Activated CD8-positive, alpha-beta memory T cell treated with anti-CD3 and anti-CD28 coated beads for 4 hours (primary cell): ENCODE data around the gene PTTG1IP.

ENCODE experiments used
- DNase-seq, 2 donors: peaks; one replicate each; pipeline ENCODE4 v3.0.0-alpha.2; 2020; ENCODE audit warnings: low read depth in 2 of 2

The PTTG1IP gene

DNA sequence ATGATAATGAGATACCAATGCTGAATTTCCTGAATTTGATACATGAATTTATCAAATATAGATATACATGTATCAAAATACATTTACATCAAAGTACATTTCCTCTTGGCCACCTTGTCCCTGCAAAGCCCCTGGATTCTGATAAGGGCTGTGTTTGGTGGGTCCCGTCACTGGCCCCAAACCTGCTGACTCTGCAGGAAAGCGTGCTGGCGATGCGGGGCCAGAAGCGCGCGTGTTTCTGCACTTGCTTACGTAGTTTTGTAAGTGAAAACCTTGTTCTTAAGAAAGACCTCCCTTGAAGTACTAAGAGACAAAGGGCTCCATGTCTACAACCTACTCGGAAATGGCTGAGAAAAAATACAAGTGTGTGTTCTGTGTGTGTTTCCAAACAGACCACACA, 36.2 kb upstream of the PTTG1IP start:
- no peak for DNase-seq

DNA sequence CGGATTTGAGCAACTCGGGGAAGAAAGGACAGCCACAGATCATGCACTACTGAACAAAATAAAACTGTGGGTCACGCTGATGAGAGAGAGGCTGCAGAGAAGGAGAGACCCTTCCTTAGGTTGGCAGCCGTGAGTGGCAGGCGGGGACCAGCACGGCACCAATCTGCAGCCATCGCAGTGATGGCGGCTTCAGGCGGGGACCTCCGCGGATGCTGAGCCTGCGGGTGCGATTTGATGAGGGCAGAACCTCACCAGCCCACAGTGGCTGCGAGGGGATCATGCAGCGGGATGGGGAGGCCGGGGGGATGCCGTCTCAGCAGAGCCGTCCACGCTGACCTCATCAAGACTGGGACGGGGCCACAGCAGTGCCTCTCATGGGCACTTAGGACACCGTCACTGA, 35.4 kb upstream of the PTTG1IP start:
- DNase-seq = no peak

DNA sequence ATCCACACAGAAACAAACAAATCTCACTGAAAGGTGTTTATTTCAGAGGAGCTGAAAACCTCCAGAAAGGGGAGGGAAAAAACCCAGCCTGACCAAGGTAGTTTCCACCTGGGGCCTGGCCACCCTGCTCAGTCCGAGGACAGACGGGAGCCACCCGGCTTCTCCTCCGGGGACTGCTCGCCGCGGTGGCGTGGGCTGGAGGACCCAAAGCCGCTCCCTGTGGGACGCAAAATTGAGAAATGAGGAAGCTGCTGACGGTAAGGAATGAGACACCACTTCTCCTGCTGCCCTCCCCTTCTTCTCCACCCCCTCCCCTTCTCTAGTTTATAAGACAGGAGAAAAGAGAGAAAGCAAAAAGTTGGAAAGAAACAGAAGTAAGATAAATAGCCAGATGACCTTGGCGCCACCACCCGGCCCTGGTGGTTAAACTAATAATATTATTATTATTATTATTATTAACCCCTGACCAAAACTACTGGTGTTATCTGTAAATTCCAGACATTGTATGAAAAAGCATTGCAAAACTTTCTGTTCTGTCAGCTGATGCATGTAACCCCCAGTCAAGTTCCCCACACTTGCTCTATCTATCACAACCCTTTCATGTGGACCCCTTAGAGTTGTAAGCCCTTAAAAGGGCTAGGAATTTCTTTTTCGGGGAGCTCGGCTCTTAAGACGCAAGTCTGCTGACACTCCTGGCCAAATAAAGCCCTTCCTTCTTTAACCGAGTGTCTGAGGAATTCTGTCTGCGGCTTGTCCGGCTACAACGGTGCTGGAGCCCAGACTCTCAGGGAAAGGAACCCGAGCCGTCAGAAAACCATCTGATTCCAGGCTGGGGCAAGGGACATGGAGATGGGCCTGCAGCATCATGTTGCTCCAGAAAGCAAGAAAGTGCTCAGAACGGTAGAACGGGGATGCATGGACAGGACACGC, 34.7 kb upstream of the PTTG1IP start:
- DNase-seq = no peak

DNA sequence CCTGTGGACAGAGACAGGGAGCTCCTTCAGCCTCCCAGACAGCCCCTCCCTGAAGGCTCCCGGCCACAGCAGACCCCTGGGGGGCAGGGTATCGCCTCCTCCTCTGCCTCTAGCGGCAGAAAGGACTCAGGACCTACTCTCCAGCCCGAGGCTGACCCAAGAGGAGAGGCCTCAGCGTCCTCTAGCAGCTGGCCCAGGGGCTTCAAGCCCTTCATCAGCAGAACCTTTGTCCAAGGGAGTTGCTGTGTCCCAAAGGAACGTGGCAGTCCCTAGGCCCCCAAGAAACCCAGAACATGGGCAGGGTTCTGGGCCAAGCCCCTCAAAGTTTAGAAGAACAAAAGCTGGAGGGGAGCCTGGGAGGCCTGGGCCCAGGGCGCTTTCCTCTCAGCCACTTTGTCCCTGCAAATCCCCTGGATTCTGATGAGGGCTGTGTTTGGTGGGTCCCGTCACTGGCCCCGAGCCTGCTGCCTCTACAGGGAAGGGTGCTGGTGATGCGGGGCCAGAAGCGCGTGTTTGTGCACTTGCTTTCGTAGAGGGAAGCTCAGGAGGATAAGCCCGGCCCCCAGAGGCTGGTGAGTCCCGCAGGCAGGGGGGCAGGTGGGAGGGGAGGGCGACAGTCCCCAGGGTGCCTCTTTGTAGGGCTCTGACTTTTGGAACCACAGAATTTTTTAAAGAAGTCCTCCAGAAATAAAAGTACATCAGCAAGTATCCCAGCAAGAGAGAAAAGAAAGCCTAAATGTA, 33.9 kb upstream of the PTTG1IP start:
- no peak for DNase-seq

DNA sequence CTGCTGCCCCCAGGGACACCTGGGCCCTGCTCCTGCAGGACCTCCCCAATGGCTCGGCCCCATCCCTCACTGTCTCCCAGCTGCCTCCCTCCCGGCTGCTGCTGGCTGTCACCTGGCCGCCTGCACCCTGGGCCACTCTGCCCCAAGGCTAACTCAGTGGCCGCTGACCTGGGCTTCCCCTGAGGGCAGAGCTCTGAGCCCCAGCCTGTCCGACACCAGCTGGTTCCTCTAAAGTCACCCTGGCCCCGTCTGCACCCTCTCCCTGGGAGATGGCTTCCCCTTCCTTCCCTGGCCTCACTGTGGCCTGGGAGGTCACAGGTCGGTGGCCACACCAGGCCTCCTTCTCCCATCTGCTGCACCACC, 32.2 kb upstream of the PTTG1IP start:
- DNase-seq = no peak

DNA sequence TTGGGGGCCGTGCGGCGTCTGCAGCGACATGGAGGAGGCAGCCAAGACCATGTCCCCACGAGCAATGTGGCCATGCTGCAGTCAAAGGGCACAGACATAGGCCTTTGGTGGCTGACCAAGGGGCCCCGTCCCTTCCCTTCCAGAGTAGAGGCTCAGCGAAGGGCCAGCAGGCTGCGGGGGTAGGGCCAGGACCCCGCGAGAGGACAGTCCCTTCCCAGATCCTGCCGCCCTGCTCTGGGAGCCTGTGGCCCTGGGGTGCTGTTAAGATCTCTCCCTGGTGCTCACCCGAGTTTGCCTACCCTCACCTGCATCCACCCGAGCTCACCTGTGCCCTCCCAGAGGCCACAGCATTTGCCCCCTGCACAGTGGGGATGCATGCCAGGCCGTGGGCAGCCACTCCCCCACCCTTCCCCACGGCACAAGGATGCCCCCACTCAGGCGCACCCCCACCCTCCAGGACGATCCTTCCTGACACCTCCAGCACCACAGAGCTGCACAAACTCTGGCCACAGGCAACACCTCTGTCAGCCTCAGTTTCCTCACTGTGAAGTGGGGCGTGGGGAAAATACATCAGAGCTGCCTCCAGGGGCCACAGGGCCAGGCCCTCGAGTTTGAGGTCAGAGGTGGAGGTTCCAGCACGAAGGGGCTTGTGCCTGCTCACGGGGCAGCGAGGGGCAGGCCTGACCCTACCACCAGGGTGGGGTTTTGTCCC, 31.7 kb upstream of the PTTG1IP start:
- no peak for DNase-seq

DNA sequence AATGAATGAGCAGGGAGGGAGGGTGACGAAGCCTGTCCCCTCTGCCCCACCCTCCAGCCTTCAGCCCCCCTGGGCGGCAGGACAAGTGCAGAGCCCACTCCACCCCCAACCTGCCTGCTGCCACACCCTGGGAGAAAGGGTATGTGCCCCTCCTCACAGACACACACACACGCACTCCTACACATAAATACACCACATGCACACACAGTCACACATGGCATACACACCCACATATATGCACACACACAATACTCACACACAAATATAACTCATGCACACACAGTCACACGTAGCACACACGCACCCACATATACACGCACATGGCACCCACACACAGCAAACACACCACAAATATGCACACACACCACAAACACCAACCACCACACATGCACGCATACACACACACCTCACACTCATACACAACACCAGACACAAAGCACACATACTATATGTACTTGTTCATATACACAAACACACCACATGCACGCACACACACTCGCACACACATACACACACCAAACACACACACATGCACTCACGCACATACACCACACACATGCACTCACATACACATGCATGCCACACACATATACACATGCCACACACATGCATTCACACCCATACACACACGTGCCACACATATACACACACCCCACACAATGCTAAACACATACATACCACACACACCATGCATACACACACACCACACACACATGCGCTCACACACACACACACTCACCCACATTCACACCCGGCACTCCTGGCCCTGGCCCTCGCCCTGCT, 30.8 kb upstream of the PTTG1IP start:
- DNase-seq = no peak

DNA sequence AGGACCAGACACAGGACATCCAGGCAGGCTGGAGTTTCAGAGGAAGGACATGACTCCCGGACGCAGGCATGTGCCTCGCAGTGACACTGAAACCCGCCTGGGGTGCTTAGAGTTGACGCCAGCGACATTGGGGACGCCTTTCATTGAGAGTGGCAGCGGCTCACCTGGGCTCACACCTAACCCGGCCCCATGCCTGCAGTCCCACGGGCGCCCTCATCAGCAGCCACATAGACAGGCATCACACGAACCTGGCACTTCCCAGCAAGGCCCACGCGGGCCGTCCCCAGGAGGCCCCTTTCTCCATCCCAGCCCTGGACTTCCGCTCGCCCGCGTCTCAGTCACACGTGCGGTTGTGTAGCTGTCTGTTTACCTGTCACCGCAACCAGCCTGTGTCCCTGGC, 30.2 kb upstream of the PTTG1IP start:
- no peak for DNase-seq

DNA sequence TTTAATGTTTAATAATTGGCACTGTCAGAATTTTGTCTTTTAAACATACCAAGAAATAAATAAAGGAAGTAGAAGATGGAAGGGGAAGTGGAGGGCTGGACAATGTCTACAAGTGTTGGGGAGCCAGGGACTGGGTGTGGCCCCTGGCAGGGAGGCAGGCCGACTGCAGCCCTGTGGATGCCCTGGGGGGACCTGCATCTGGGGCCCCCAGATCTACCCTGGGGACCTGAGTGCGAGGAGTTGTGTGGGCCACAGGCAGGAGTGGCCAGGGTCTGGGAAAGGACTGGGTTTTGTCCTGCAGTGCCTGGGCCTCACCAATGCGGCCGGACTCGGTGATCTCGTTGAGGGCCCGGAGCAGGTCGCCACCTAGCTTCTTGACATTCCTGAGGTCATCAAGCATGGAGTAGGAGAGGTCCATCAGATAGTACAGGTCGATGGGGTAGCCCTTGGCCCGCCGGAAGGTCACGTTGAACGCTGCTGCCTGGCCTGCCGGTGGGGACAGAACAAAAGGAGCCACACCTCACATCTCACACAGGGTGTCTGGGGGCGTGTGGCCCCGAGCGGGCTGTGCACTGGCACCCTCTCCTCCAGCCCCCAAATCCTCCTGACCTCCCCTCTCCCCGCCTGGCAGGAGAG, 29.7 kb upstream of the PTTG1IP start:
- no peak for DNase-seq

DNA sequence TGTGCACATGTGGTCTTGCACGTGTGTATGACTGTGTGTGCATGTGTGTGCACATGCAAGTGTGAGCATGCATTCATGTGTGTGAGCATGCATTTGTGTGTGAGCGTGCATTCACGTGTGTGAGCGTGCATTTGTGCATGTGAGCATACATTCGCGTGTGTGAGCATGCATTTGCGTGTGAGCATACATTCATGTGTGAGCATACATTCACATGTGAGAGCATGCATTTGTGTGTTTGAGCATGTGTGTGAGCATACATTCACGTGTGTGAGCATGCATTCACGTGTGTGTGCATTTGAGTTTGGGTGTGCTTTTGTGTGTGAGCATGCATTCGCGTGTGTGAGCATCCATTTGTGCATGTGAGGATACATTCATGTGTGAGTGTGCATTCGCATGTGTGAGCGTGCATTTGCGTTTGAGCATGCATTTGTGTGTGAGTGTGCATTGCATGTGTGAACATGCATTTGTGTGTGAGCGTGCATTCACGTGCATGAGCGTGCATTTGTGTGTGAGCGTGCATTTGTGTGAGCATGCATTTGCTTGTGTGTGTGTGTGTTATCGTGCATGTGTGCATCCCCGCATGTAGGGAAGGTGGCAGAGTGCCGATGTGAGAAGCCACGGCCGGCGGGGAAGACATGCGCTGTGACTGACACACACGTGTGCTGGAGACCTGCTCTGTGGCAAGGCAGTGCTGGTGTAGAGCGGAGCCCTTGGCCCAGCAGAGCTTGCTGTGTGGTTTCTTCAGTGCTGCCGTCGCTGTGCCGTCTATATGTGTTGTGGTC, 29.0 kb upstream of the PTTG1IP start:
- no peak for DNase-seq

DNA sequence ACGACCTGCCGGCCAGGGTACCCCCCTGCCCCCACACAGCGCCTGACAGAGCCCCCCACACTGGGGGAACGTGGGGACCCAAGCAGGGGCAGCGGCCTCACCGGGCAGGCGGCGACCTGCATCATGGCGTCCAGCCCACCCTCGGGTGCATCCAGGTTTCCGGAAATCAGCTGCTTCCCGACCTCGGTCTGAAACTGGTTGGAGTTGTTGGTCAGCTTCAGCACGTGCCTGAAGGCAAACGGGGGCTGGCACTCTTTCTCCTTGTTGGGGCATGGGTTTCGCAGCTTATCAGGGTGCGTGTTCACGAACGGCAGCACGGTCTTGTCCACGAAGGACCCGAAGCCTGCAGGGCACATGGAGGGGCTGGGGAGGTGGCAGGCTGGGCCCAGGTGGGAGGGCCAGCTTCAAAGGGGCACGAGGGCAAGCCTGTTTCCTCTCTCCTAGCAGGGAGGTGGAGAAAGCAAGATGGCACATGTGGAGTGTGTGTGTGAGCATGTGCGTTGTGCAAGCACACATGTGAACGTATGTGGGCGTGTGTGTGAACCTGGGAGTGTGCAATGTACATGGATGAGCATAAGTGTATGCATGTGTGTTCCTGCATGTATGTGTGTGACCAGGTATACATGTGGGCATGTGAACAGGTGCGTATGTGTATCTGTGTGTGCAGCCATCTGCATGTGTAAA, 28.0 kb upstream of the PTTG1IP start:
- no peak for DNase-seq

DNA sequence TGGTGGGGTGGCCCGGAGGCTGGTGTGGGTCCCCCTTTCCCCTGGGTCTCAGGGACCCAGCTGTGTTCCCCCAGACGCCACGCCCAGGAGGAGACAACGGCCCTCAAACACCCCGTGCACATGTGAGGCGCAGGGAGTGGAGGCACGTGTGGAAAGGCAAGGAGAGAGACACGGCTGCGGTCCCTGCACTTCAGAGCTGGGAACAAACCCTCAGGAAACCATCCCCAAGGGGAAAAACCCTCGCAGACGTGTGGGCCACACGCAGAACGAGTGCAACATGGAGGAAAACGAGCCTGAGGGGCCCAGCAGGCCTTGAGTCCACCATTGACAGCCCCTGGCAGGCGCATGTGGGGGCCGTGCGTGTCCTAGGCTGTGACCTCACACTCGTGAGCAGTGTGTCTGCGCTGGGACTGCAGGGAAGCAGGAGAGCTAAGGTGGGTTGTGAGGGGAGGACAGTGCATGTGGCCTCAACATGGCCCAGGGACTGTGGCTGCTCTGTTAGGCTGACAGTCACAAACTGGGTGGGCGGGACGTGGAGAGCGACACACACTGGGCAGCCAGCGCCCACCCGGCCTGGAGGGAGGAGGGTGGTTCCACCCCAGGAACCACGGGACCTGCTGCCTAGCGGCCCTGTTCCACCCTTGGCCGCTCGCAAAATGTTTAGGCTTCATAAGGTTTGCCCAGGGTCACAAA, 27.2 kb upstream of the PTTG1IP start:
- DNase-seq = no peak

DNA sequence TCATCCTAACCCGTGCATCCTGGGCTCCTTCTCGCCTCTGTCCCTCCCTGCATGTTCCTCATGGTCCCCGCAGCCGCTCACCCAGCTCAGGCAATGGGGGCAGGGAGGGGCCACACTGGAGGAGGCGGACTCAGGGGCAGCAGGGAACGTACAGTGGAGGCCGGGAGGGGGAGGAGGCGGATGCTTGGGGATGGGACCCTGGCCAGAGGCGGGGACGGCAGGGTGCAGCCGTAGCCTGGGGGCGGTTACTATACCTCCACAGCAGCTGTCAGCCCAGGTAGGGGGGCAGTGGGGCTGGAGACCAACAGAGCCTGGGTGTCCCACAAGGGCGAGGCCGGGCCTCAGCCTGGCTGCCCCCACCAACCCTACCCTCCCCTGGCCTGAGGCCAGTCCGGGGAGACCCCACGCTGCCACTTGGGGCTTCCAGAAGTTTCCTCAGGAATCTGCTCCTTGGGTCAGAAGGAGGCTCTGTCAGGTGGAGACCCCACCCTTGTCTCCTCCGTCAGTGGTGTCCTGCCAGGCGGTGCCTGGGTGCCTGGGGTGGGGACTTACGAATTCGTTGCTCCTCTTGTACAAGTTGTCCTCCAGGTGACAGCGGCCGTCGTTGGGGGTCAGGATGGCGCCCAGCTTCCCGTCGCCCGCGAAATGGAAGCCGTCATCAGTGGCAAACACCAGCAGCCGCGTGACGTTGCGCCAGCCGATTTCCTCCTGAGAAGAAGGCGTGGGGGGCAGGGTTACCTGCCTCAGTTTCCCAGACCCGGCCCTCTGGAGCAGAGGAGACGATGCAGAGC, 26.5 kb upstream of the PTTG1IP start:
- DNase-seq = no peak

DNA sequence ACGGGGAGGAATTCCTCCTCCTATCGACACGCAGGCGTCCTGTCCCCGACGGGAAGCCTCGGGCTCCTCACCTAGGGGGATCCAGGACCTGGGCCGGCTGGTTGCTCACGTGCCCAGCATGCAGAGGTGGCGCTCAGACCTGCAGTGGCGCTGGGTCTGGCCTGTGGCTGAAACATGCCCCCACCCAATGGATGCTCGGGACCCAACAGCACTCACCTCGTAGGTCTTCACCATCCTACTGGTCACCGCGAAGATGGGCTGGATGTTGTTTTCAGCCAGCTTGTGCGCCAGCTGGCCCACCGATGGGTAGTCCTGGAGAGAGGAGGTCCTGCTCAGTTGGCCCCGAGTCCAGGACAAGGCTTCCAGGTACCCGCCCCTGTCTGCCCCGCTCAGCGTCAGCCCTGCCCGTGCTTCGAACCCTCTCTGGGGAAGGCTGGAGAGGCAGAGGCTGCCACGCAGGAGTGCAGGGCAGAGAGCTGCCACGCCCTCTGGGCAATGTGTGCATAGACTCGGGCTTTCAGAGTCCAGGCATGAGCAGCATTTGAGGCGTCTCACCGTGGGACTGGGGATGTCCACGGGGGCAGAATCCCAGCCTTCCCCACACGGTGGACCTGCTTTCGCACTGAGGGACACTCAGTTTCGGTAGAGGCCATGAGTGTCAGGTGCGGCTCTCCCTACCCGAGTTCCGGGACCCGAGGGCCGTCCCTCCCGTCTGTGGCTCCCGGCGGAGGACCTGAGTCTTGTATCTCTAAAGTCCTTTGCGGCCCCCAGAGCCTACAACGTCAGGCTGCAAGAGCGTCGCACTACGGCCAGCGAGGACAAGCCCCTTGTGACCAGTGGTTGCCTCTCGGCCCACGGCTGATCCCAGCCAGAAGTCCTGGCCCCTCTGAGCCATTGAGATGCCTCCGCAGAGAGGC, 25.6 kb upstream of the PTTG1IP start:
- DNase-seq = no peak

DNA sequence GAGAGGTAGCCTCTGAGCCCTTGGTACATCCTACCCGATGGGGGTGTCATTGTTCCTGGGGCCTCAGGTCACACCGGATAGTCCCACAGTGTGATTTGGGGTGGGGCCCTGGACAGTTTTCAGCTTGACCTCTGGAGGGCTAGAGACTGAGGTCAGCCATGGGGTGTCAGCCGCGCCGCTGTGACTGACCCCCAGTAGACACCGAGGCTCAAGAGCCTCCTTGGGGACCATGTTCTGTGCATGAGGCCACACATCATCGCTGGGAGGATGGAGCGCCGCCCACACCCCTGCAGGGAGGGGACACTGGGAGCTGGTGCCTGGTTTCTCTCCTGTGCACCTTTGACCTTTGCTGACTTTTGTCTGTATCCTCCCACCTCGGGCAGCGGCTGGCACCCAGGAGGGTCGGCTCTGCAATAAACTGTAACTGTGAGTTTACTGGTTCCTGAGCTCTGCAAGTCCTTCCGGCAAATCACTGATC, 24.6 kb upstream of the PTTG1IP start:
- no peak for DNase-seq

DNA sequence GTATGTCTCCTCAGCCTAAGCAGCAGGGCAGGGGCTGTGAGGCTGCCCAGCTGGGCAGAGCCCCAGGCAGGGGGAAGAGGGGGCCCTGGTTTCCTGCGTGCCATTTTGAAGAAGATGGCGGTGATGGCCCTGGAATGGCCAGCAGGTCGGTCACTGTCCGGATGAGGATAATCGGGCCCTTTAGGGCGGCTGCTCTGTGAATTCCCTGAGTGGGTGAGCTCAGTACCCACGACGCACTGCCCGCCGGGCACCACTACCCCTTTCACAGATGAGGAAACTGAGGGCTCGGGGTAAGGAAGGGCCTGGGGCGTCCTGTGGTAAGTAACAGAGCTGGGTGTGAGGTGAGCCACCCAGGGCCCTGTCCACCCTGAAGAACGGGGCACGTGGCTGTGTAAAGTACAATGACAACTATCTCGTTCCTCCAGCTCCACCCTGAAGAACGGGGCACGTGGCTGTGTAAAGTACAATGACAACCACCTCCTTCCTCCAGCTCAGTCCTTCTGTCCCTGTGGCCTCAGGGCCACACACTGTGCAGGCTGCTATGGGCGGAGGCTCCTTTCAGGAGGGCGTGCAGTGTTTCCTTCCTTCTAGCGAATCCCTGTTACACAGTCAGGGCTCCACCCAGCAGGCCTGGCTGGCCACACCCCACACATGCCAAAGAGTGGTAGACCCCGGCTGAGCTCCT, 24.0 kb upstream of the PTTG1IP start:
- DNase-seq = no peak
